NOMO-1 treated with dmso at 0.1 percent for 144 hours (cell line): Measurements from ENCODE around the gene ANKRD39.
A peak's percentile ranks its signal among the peaks of the same experiment; 100 is the strongest.

Source experiments
- DNase-seq: peaks from one replicate; lab custom pipeline; 2025; ENCODE audit not compliant: unreplicated experiment; lab: John Stamatoyannopoulos, UW

The ANKRD39 gene

DNA sequence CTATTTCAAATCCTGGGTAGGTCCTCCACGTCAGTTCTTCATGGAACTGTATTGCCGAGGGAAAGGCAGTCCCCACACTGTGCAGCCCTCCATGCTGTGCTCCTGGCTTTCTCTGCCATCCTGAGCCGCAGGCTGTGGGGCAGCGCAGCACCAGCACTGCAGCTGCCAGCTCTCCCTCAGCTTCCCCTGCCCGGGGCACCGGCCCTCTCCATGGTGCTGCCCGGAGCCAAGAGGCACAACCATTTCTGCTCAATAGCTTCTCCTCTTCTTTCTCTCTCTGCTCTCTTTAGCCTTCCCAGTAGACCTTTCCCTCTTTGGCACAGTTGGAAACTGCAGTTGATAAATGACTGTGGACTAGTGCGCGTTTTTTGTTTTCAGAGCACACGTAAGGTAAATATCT lies 26.1 kb downstream of the ANKRD39 start:
- no peak for DNase-seq

DNA sequence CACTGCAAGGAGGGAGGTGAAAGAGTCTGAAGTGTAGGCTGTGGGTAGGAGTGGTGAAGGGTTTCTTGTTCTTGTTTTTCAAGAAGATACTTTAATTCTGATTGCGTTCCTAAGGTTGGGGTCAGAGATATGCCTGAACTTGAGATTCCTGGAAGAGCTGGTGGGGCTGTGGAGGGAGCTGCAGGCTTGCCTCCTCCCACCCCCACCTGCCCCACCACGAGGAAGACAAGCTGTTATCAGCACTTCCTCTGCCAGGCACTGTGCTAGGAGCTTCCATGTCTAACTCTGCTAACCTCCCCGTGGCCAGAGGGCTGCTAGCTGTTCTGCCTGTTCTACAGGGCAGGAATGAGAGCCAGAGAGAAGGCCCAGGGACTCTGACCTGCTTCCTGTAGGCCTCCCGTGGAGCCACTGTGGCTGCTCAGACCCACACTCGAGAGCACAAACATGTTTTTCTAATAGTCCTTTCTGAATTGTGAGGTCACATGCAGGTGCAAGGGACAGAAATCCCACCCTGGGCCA lies 27.7 kb downstream of the ANKRD39 start:
- no peak for DNase-seq

DNA sequence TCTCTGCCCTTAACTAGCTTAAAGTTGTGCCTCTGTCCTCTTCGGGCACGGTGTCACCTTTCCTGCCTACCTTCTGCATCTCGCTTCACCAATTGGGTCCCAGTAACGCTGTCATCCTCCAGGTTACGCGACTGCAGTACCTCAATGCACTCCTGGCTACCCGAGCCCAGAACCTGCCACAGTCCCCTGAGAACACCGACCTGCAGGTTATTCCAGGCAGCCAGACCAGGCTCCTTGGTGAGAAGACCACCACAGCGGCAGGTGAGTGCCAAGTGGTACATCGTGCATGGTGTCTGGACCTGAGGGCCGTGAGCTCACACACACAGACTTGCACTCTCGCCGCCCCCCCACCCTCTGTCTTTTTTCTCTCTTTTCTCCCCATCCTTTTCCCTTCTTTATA lies 28.9 kb downstream of the ANKRD39 start:
- no peak for DNase-seq

DNA sequence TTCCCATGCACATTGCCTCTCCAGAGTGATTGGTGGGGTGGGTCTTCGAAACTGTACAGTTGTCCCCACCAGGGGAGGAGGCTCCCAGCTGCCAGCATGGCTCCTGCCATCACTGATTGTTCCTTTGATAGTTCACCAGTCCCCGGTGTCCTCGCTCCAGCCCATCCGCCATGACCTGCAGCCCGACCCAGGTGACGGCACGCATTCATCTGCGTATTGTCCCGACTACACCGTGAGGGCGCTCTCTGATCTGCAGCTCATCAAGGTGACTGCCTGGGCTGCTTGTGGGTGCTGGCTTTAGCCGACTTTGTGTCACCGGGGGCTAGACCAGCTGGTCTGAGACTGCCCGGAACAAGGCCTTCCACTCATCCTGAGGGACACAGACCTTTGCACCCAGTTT lies 29.4 kb downstream of the ANKRD39 start:
- DNase-seq, result no peak

DNA sequence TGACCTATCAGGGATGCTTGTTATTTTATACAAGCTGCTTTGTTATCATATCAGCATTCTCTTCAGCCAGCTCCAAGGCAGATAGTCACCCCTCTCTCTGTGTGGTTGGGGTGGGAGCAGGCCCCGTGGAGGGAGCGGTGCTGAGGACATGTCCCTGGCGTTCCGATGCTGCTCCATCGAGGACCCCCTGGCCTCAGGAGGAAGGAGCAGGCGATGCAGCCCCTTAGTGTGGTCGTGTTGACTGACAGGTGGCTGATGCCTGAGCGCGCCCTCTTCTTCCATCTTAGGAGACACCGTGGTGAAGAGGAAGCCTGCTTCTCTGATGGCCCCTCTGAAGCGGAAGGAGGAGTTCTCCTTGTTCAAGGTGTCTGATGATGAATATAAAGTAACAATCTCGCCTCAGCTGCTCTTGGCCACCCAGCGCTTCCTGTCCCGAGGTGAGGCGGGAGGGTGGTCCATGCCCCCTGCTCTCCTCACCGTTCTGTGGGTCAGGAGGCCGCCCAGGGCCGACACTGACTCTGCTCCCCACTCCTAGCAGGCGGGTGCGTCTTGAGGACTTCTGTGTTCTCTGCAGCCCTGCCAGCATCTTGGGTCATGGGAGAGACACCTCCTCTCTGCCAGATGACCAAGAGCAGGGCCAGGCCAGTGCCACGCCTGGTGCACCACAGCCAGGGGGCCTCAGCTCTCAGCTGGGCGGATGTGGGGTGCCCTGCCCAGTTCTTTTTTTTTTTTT lies 31.1 kb downstream of the ANKRD39 start:
- no peak for DNase-seq

DNA sequence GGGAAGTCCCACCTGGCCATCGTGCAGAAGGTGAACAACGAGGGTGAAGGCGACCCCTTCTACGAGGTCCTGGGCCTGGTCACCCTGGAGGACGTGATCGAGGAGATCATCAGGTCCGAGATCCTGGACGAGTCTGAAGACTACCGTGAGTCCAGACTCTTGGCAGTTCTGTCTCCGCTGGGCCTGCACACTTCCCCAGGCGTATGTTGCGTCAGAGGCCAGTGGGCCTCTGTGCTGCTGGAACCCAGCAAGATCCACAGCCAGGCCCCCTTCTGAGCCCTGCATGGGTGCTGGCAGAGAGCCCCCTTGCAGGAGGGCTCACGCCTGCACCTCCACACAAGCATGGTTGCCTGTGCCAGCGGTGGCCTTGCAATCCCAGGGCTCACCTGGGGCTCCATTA lies 32.8 kb downstream of the ANKRD39 start:
- no peak for DNase-seq

DNA sequence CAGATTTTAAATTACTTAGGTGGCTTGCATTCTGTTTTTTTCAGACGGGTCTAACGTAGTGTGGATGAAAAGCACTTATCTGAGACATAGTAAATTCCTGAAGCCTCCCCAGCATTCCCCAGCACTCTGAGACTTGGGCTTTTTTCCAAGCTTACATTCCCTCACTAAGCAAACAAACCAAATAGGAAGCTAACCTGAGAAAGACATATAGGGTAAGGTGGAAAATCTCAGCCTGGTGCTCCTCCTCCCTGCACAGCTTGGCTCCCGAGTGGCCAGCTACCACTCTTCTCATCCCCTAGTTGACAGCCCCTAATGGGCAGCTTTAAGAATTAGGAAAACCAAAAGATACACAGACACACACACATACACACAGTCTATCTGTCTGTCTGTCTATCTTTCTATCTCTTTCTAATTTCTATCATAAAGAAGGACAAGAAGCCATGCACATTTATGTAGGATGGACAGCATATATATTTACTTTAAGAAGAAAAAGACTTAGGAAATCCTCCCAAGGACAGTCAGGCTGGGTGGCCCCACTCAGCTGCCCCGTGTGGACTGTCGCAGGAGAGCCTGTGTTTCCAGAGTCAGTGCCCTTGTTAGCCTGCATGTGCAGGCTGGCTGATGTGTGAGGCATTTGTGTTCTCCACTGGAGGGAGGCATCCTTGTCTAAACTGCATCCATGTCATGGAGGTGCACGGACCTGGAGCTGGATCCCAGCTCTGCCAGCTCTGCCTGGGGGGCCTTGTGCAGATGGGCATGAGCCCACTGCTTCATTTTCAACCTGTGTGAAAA lies 33.5 kb downstream of the ANKRD39 start:
- no peak for DNase-seq

DNA sequence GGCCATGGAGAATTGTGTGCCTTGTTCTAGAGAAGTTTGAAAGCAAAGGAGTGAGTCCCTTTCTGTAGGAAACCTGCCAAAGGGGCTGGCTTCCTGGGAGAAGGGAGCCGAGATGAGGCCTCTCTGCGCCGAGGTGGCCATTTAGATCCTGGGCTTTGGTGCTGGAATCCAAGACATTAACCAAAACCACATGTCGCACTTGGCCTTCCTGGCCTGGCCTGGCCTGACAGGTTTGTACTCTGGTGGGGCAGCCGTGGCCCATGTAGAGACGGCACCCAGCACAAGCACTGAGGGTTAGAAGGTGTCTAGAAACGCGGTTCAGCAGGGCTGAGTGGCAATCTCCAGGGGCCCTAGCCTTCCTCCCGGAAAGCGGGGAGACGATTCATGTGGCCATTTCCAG lies 34.6 kb downstream of the ANKRD39 start:
- no peak for DNase-seq

DNA sequence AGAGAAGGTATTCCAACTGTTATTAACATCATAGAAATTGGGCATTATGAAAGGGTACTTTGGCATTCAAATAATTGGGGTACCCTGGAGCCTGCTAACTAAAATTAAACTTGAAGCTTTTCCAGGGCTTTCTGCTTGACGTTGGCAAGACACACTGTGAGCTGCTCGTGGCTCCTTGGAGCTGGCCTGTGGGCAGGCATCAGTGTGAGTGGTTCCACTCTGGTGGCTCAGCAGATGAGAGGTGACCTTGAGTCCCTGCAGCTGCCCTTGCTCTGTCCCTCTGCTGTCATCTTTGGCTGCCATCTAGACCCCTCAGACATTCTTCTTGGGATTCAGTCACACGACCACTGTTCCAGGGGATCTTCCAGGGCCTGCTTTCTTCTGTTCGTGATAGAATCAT lies 35.0 kb downstream of the ANKRD39 start:
- DNase-seq, result no peak

DNA sequence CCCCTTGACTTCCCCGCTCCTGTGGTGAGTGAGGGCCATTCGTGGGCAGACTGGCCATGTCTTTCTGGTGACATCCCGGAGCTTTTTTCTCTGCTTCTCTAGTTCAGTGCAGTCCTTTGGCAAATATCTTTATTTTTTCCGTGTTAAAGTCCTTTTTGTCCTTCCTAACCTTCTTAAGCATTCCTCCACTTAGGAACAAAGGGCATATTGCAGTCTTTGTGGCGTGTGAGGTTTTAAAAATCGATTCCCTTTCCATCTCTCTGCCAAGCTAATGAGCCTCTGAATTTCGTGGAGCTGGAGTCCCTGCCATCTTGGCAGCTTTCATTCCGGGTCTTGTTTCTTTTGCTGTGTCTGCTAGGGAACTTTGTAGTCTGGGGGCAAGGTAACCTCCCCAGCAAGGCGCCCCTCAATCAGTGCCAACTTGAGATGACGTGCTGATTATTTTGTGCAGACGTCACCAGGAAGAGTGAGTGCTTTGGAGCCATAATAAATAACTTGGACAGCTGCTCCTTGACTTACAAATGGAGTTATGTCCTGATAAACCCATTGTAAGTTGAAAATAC lies 36.6 kb downstream of the ANKRD39 start:
- DNase-seq, result no peak

DNA sequence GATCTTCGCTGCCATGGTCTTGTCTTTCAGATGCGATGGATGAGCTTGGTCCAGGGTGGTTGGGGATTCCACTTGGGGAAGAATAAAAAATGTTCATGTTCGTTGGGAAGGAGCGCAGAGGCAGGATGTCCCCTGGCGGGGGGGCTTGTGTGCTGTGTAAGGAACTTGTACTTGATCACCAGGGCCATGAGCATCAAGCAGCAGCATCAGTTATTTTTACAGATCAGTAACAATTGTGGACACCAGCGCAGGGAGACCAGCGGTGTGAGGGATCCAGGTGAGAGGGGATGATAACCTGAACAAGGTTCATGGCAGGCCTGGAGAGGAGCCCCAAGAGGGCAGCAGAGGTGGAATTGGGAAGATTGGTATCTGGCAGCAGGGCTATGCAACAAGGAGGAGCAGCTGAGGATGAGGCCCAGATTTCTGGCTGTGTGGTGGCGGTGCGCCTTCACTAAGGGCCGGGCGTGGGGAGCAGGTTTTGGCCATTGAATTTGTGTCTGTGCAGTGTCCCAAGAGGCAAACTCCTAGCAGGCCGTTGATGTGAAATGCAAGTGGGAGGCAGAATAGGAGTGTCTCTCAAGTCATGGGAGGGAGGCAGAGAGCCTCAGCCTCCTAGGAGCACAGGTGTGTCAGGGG lies 37.8 kb downstream of the ANKRD39 start:
- no peak for DNase-seq

DNA sequence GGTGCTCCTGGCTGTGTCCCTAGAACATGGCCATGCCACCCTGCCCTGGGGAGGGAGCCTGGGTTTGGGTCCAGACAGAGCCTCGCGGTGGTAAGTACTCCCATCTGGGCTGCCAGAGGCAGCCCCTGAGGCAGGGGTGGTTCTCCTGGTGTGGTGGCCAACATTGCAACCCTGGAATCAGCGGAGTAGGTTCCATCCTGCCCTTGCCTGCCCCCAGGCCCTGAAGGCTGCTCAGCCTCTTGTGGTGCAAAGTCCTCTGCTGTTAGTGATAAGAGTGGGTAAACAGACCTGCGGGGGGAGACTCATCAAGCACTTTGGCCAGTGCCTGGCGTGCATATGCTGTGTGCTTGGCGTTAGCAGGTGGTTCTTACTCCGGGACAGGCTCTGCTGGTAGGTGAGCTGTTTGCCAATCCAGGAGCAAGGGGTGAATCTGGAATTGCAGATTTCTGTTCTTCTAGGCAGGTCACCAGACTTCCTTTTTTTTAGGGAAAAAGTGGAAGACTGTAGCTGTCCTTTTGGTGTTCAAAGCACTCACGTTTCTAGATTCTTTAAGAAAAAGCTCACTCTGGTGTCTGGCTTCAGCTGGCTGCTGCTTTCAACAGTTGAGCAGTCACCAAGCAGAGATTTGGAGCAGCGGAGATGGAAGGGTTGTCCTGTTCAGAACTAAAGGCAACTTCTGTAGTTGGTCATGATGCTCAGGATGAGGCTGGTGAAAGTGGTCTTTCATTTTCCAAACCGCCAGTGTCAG lies 38.5 kb downstream of the ANKRD39 start:
- no peak for DNase-seq

DNA sequence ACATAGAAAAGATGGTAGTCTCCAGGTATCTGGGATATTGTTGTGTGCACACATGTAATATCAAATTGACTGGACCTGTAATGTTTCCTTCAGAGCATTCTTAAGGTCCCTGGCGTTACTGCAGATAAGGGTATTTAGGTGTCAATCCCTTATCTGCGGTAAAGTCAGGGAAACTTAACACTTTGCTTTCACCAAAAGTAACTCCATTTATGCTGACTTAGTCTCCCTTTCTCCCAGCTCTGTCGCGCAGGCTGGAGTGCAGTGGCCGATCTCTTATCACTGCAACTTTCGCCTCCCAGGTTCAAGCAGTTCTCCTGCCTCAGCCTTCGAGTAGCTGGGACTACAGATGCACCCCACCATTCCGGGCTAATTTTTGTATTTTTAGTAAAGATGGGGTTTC lies 39.9 kb downstream of the ANKRD39 start:
- DNase-seq, result no peak

DNA sequence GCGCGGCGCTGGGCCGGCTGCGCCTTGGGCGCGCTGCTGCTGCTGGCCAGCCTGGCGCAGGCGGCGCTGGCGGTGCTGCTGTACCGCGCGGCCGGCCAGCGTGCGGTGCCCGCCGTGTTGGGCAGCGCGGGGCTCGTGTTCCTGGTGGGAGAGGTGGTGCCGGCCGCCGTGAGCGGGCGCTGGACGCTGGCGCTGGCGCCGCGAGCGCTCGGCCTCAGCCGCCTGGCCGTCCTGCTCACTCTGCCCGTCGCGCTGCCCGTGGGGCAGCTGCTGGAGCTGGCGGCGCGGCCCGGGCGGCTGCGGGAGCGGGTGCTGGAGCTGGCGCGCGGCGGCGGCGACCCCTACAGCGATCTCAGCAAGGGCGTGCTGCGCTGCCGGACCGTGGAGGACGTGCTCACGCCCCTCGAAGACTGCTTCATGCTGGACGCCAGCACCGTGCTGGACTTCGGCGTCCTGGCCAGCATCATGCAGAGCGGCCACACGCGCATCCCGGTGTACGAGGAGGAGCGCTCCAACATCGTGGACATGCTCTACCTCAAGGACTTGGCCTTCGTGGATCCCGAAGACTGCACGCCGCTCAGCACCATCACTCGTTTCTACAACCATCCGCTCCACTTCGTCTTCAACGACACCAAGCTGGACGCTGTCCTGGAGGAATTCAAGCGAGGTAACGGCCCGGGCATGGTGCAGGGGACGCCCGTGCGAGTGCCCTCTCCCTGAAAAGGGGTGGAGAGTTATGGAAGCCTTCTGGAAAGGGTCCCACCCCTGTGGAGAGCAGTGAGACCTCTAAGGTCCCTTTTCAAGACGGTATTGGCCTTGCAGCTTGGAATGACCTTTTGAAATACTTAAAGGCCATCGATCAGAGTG lies 40.7 kb downstream of the ANKRD39 start:
- no peak for DNase-seq

DNA sequence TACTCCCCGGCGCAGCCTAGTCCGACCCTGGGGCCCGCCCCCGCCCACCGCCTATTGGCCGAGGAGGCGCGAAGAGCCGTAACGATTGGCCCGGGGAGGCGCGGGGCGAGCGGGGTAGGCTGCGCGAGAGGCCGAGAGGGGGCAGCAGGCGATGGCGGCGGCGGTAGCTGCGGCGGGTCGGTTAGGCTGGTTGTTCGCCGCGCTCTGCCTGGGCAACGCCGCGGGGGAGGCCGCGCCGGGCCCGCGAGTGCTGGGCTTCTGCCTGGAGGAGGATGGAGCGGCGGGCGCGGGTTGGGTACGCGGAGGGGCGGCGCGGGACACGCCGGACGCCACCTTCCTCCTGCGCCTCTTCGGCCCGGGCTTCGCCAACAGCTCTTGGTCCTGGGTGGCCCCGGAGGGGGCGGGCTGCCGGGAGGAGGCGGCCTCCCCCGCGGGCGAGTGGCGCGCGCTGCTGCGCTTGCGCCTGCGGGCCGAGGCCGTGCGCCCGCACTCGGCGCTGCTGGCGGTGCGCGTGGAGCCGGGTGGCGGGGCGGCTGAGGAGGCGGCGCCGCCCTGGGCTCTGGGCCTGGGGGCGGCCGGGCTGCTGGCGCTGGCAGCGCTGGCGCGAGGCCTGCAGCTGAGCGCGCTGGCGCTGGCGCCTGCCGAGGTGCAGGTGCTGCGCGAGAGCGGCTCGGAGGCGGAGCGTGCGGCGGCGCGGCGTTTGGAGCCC lies 41.5 kb downstream of the ANKRD39 start, which contains the start of gene CNNM3:
CNNM3 (plus strand) TSS at position 142 of the 709 bp plus-strand sequence; CDS start at position 152, 10 bp downstream.
- DNase-seq, result peak; percentile 87

DNA sequence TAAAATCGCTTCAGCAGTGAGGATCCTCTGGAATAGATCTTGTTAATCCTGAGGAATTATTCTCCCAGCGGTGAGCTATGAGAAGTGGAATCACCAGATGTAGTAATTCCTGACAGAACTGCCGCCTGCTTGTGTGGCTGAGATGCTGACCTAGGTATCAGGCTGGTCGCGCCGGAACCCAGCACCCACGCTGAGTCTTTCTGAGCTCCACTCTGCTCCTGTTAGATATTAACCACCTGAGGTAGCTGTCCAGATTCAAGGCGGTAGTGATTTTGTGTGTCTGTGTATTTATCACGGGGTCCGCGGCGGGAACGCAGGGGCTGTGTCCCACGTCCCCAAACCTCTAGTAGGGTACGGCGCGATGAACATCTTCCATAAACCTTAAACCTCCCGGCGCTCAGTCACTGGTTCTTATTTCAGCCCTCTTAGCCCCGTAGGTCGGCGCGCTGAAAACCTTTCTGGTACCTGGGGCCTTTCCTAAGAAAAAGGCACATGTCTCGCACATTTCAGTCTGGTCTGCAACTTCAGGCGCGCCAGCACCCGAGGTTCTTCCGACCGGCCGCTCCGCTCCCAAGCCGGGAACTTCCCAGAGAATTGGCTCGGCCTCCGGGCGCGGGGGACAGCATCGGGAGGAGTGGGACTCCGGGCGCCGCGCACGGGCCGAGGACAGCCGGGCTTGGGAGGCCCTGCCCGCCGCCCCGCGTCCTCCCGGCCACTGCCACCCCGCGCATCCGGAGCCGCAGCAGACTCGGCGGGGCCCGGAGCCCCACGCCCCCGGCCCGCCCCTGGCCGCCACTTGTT lies 42.3 kb downstream of the ANKRD39 start:
- no peak for DNase-seq

DNA sequence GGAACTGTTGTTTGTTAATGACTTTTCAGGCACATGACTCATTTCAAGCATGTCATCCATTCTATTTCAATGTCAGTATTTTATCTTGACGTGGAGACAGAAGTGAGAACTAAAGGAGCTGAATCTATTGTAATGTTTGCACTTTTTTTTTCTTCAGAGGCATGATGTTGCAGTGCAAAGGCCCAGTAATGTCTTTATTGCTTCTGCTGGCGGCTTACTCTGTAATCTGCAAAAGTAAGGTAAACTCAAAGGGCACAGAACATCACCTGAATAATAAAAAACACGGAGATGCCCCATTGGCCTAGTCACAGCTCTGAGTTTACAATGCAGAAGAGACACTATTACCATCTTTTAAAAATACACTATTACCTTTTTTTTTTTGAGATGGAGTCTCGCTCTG lies 44.2 kb downstream of the ANKRD39 start:
- no peak for DNase-seq

DNA sequence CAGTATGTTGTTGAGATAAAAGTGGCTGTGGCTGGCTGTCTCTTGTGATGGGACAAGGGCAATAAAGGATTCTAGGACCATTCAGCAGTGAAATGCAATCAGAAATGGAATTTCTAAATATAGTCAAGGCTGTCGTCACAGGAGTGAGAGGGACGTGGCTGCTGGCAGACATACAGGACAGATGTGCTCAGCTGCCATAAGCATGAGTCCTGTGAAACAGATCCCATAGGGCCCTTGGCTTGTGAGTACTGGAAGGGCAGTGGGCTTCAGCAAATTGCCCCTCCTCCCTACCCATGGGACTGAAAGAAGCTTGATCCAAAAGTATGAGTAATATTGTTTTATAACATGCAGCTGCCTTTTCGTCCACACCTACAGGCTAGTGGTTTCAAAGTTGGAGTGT lies 45.9 kb downstream of the ANKRD39 start:
- DNase-seq, result no peak
